ENCODE measurements around the gene WASHC3.

- TF ChIP-seq CTCF (IDR thresholded peaks at IDR 0.05) (no peak), POLR2A (IDR thresholded peaks at IDR 0.05) (no peak)
Observed at GRCh38 chr12:102008615-102009126, 53.1 kb downstream of the WASHC3 start.
